Measurements from ENCODE around the gene PSMB8. TPM values are rescaled to one million over a fixed set of nuclear protein-coding genes. Genes with fewer than 3 reads are reported as not detected.

The PSMB8 gene
- total and polyA plus RNA-seq, 2 of the 4 experiments (the other 2 are of a cell fraction), result 31.6 to 33.3 TPM

DNA sequence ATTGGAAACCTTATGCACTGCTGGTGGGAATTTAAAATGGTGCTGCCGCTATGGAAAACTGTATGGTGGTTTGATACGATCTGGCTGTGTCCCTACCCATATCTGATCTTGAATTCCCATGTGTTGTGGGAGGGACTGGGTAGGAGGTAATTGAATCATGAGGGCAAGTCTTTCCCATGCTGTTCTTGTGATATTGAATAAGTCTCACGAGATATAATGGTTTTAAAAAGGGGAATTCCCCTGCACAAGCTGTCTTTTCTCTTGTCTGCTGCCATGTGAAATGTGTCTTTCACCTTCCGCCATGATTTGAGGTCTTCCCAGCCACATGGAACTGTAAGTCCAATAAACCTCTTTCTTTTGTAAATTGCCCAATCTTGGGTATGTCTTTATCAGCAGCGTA, 10.2 kb downstream of the PSMB8 start:
- H4K5ac ChIP-seq (ENCODE audit: low read depth, low read length), result no peak overlapping the region
- H3K56ac ChIP-seq (ENCODE audit: extremely low read depth, insufficient read depth, low read length), result no peak overlapping the region
- no peak overlapping the region for H3K23ac ChIP-seq (ENCODE audit: low read depth, low read length)
- H3K9ac ChIP-seq (ENCODE audit: low read depth, low read length), result no peak overlapping the region
- ChIA-PET POLR2A (ENCODE audit: unreplicated experiment) (no interaction called here), CTCF (no interaction called here)
- H2BK5ac ChIP-seq (ENCODE audit: low read depth, low read length, poor library complexity, severe bottlenecking), result no peak overlapping the region
- H2AFZ ChIP-seq (replicated peaks; ENCODE audit: low read length, poor library complexity), result no peak overlapping the region
- BruUV-seq (replicated peaks), result no TSS peak
- TF ChIP-seq POLR2A (IDR thresholded peaks at IDR 0.05; ENCODE audit: low read depth, low read length), result no peak
- dilution Hi-C loops (cut with HindIII; ENCODE audit: low sequenced_read_pairs, unreplicated experiment) (no loop called here), in situ Hi-C loops (cut with MboI; ENCODE audit: low sequenced_read_pairs) (no loop called here), intact Hi-C loops (cut with micrococcal nuclease) (no loop called here)
- no peaks in the 10 kb centered on the region for H3K27me3 ChIP-seq (ENCODE audit: control insufficient read depth, insufficient read depth, low read length)
- no peak overlapping the region for H2AK9ac ChIP-seq (replicated peaks; ENCODE audit: low read depth, low read length, poor library complexity)
- H3K14ac ChIP-seq (replicated peaks; ENCODE audit: low read depth, low read length), result no peak overlapping the region
- no peak for DNase-seq
- no peak overlapping the region for H2AK5ac ChIP-seq (ENCODE audit: low read depth, low read length)
- no peak overlapping the region for H2BK15ac ChIP-seq (ENCODE audit: low read depth, low read length)
- H4K91ac ChIP-seq (ENCODE audit: insufficient read depth, low read depth, low read length), result no peak overlapping the region
- ATAC-seq (ENCODE audit: low read depth), result no peak
- H3K18ac ChIP-seq (ENCODE audit: low read depth, low read length), result no peak overlapping the region
- 75% methylated on average over 1 of the region's 5 CpGs; no CpG with 5 or more reads in 1 of the 2 experiments for WGBS, 2 experiments (ENCODE audit: extremely low coverage in 2 of 2, insufficient read length in 1 of 2)
- H4K8ac ChIP-seq (ENCODE audit: low read depth in 2 of 2, low read length in 2 of 2), result no peak overlapping the region
- H3K4me1 ChIP-seq (ENCODE audit: control insufficient read depth, insufficient read depth, low read length), result peaks cover 6% of the 10 kb centered on the region
- peaks cover 2 to 11% of the 10 kb centered on the region in 2 experiments; a peak in 2 of 4 replicates for H3K79me1 ChIP-seq (ENCODE audit: low read depth in 1 of 2, low read length in 2 of 2)
- no peaks in the 10 kb centered on the region for H4K20me1 ChIP-seq (ENCODE audit: insufficient read depth, low read length)
- no peak overlapping the region for H3K27ac ChIP-seq (ENCODE audit: insufficient read depth, low read length)
- no peak overlapping the region for H3K4ac ChIP-seq (ENCODE audit: low read depth, low read length)
- H3K4me2 ChIP-seq (ENCODE audit: low read depth, low read length), result no peak overlapping the region
- no peaks in the 10 kb centered on the region for H3K9me1 ChIP-seq (ENCODE audit: insufficient read depth, low read length)
- no peak overlapping the region for H2BK20ac ChIP-seq (ENCODE audit: low read depth, low read length)
- H2BK120ac ChIP-seq (ENCODE audit: low read depth, low read length), result no peak overlapping the region
- no peaks in the 10 kb centered on the region for H3K9me3 ChIP-seq (ENCODE audit: control insufficient read depth, insufficient read depth, low read length)
- peaks cover 29% of the 10 kb centered on the region for H3K36me3 ChIP-seq (ENCODE audit: control insufficient read depth, insufficient read depth, low read length)
- H3K4me3 ChIP-seq (ENCODE audit: insufficient read depth, low read depth, low read length), result no peak overlapping the region

Data from IMR-90 (cell line).